Measurements from ENCODE around the gene SOCS7.

Gene SOCS7

GRCh38 chr17:38369124-38369886, 17.7 kb downstream of the SOCS7 start:
- no CpG with 5 or more reads among the region's 8 CpGs for WGBS, 2 donors (ENCODE audit: extremely low coverage in 2 of 2, insufficient read length in 2 of 2, insufficient replicate concordance in 1 of 2)
- Histone ChIP-seq H3K18ac (ENCODE audit: low read length) (no peak overlapping the region), H3K36me3 (replicated peaks in 1 of 2; ENCODE audit: control insufficient read depth in 2 of 2, insufficient read depth in 2 of 2, low read length in 2 of 2) (peaks cover 17 to 90% of the 10 kb centered on the region in 2 donors)

DNA sequence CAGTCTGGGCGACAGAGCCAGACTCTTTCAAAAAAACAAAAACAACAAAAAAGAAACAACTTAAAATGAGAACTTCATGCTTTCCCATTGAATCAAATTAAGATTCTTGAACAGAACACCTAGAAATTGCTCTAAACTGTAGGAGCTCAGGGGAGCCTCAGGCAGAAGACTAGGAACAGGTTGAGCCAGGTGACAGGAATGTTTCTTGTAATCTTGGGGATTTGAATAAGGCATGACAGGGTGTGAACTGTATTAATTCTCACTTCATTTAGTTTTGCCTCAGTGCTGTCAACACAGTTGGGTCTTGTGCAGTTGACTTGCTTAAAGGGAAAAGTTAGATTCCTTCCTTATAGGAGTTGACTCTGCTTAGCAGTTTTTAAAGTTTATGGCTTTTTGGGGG, 27.8 kb downstream of the SOCS7 start:
- H4K91ac ChIP-seq (ENCODE audit: low read depth, low read length, poor library complexity) = no peak overlapping the region
- H3K4me1 ChIP-seq (ENCODE audit: control insufficient read depth in 2 of 2, insufficient read depth in 1 of 2, low read depth in 1 of 2, low read length in 2 of 2) = peaks cover 1 to 7% of the 10 kb centered on the region in 2 donors
- no peak for DNase-seq (ENCODE audit: low spot score)
- H3K4ac ChIP-seq (ENCODE audit: low read length) = no peak overlapping the region
- H3K79me1 ChIP-seq (ENCODE audit: low read depth, low read length) = no peaks in the 10 kb centered on the region
- H4K8ac ChIP-seq (ENCODE audit: low read depth, low read length) = no peak overlapping the region
- no CpG with 5 or more reads among the region's 1 CpG for WGBS, 2 donors (ENCODE audit: extremely low coverage in 2 of 2, insufficient read length in 2 of 2, insufficient replicate concordance in 1 of 2)
- no peak overlapping the region for H2BK15ac ChIP-seq (ENCODE audit: low read length)
- H2BK12ac ChIP-seq (ENCODE audit: low read length) = no peak overlapping the region
- no peak overlapping the region for H2AFZ ChIP-seq (ENCODE audit: low read length)
- no peak overlapping the region for H3K18ac ChIP-seq (ENCODE audit: low read length)
- H3K9me3 ChIP-seq (replicated peaks in 1 of 2; ENCODE audit: control insufficient read depth in 2 of 2, insufficient read depth in 1 of 2, low read depth in 1 of 2, low read length in 2 of 2) = no peaks in the 10 kb centered on the region
- no peak overlapping the region for H2BK5ac ChIP-seq (ENCODE audit: low read length)
- H3K27ac ChIP-seq (replicated peaks; ENCODE audit: low read length) = no peak overlapping the region
- H3K27me3 ChIP-seq (ENCODE audit: control insufficient read depth in 3 of 3, insufficient read depth in 3 of 3, low read depth in 1 of 3, low read length in 3 of 3) = no peaks in the 10 kb centered on the region
- no peak overlapping the region for H3K14ac ChIP-seq (ENCODE audit: low read length)
- no peak overlapping the region for H3K4me2 ChIP-seq (ENCODE audit: insufficient read depth, low read length, poor library complexity, severe bottlenecking)
- peaks cover 14 to 78% of the 10 kb centered on the region in 2 donors for H3K36me3 ChIP-seq (replicated peaks in 1 of 2; ENCODE audit: control insufficient read depth in 2 of 2, insufficient read depth in 2 of 2, low read length in 2 of 2)
- no peak overlapping the region for H2BK120ac ChIP-seq (ENCODE audit: low read depth, low read length)
- H3K9ac ChIP-seq (ENCODE audit: low read depth, low read length, poor library complexity) = no peak overlapping the region
- H3K23ac ChIP-seq (ENCODE audit: low read depth, low read length, poor library complexity) = no peak overlapping the region
- no peak overlapping the region for H3K4me3 ChIP-seq (ENCODE audit: low read length in 2 of 2)
- H2AK5ac ChIP-seq (ENCODE audit: low read depth, low read length) = no peak overlapping the region

More at GRCh38 chr17:38369124-38369886, 17.7 kb downstream of the SOCS7 start:
- no peak overlapping the region for H3K4me3 ChIP-seq (ENCODE audit: low read length in 2 of 2)
- H3K4ac ChIP-seq (ENCODE audit: low read length) = no peak overlapping the region
- no peak overlapping the region for H2AFZ ChIP-seq (ENCODE audit: low read length)
- H3K23ac ChIP-seq (ENCODE audit: low read depth, low read length, poor library complexity) = no peak overlapping the region
- no peak overlapping the region for H2BK5ac ChIP-seq (ENCODE audit: low read length)
- H3K14ac ChIP-seq (ENCODE audit: low read length) = no peak overlapping the region
- H3K9ac ChIP-seq (ENCODE audit: low read depth, low read length, poor library complexity) = no peak overlapping the region
- no peak overlapping the region for H3K4me2 ChIP-seq (ENCODE audit: insufficient read depth, low read length, poor library complexity, severe bottlenecking)
- H3K27ac ChIP-seq (replicated peaks; ENCODE audit: low read length) = no peak overlapping the region
- no peak overlapping the region for H4K8ac ChIP-seq (ENCODE audit: low read depth, low read length)
- H2BK15ac ChIP-seq (ENCODE audit: low read length) = no peak overlapping the region
- no peak overlapping the region for H2AK5ac ChIP-seq (ENCODE audit: low read depth, low read length)
- H4K91ac ChIP-seq (ENCODE audit: low read depth, low read length, poor library complexity) = no peak overlapping the region
- no peak overlapping the region for H2BK120ac ChIP-seq (ENCODE audit: low read depth, low read length)
- no peak for DNase-seq (ENCODE audit: low spot score)
- H3K4me1 ChIP-seq (ENCODE audit: control insufficient read depth in 2 of 2, insufficient read depth in 1 of 2, low read depth in 1 of 2, low read length in 2 of 2) = no peaks in the 10 kb centered on the region
- no peaks in the 10 kb centered on the region for H3K79me1 ChIP-seq (ENCODE audit: low read depth, low read length)
- H3K9me3 ChIP-seq (replicated peaks in 1 of 2; ENCODE audit: control insufficient read depth in 2 of 2, insufficient read depth in 1 of 2, low read depth in 1 of 2, low read length in 2 of 2) = peaks cover 0 to 7% of the 10 kb centered on the region in 2 donors
- no peaks in the 10 kb centered on the region for H3K27me3 ChIP-seq (ENCODE audit: control insufficient read depth in 3 of 3, insufficient read depth in 3 of 3, low read depth in 1 of 3, low read length in 3 of 3)
- no peak overlapping the region for H2BK12ac ChIP-seq (ENCODE audit: low read length)

DNA sequence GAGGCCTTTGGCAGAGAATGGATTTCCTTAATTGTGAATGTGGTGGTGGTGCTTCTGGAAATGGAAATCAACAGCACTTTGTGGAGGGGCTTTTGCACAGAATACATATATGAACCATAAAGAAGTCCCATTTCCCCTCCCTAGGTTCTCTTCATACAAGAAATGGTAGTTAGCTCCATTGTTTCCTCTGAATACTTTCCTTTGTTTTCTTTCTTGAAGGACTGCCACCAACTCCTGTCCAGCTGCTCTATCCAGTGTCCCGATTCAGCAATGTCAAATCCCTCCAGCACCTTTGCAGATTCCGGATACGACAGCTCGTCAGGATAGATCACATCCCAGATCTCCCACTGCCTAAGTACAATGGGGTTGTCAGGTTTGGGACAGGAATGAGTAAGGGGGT, 43.4 kb downstream of the SOCS7 start:
- H3K27ac ChIP-seq (replicated peaks; ENCODE audit: low read length) = no peak overlapping the region
- no CpG with 5 or more reads among the region's 4 CpGs for WGBS, 2 donors (ENCODE audit: extremely low coverage in 2 of 2, insufficient read length in 2 of 2, insufficient replicate concordance in 1 of 2)
- H3K36me3 ChIP-seq (replicated peaks in 1 of 2; ENCODE audit: control insufficient read depth in 2 of 2, insufficient read depth in 2 of 2, low read length in 2 of 2) = peaks cover 21 to 64% of the 10 kb centered on the region in 2 donors

DNA sequence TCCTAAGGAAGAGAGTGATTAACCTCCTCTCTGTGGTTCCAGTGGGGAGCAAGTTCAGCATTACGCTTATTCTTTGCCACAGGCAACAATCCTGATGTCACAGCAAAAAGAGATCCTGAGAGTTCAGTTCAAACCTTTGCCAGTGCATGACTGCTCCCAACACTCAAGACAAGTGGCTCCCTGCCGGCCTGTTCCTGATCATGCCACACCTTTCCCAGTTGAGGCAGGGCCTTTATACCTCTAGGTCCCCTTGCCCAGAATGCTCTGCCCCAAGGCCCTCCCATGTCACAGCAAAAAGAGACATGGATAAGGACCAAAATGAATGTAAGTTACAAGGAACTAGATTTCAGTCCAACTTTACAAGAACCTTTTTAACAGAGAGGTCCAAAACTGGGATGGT, 45.6 kb downstream of the SOCS7 start:
- no peak overlapping the region for H2BK5ac ChIP-seq (ENCODE audit: low read length)
- H3K4me1 ChIP-seq (ENCODE audit: control insufficient read depth in 2 of 2, insufficient read depth in 1 of 2, low read depth in 1 of 2, low read length in 2 of 2) = no peaks in the 10 kb centered on the region
- no peak for DNase-seq (ENCODE audit: low spot score)
- no peak overlapping the region for H2BK15ac ChIP-seq (ENCODE audit: low read length)
- no peak overlapping the region for H3K23ac ChIP-seq (ENCODE audit: low read depth, low read length, poor library complexity)
- no peak overlapping the region for H3K18ac ChIP-seq (ENCODE audit: low read length)
- H2BK12ac ChIP-seq (ENCODE audit: low read length) = no peak overlapping the region
- no peak overlapping the region for H3K4me2 ChIP-seq (ENCODE audit: insufficient read depth, low read length, poor library complexity, severe bottlenecking)
- H2BK120ac ChIP-seq (ENCODE audit: low read depth, low read length) = no peak overlapping the region
- no CpG with 5 or more reads among the region's 2 CpGs for WGBS, 2 donors (ENCODE audit: extremely low coverage in 2 of 2, insufficient read length in 2 of 2, insufficient replicate concordance in 1 of 2)
- no peak overlapping the region for H2AFZ ChIP-seq (ENCODE audit: low read length)
- H3K4ac ChIP-seq (ENCODE audit: low read length) = no peak overlapping the region
- no peak overlapping the region for H4K91ac ChIP-seq (ENCODE audit: low read depth, low read length, poor library complexity)
- no peak overlapping the region for H3K4me3 ChIP-seq (ENCODE audit: low read length in 2 of 2)
- no peaks in the 10 kb centered on the region for H3K79me1 ChIP-seq (ENCODE audit: low read depth, low read length)
- H3K9ac ChIP-seq (ENCODE audit: low read depth, low read length, poor library complexity) = no peak overlapping the region
- H3K14ac ChIP-seq (ENCODE audit: low read length) = no peak overlapping the region
- no peak overlapping the region for H3K27ac ChIP-seq (replicated peaks; ENCODE audit: low read length)
- H2AK5ac ChIP-seq (ENCODE audit: low read depth, low read length) = no peak overlapping the region
- H3K36me3 ChIP-seq (replicated peaks in 1 of 2; ENCODE audit: control insufficient read depth in 2 of 2, insufficient read depth in 2 of 2, low read length in 2 of 2) = peaks cover 36 to 83% of the 10 kb centered on the region in 2 donors
- no peaks in the 10 kb centered on the region for H3K27me3 ChIP-seq (ENCODE audit: control insufficient read depth in 3 of 3, insufficient read depth in 3 of 3, low read depth in 1 of 3, low read length in 3 of 3)
- H3K9me3 ChIP-seq (replicated peaks in 1 of 2; ENCODE audit: control insufficient read depth in 2 of 2, insufficient read depth in 1 of 2, low read depth in 1 of 2, low read length in 2 of 2) = no peaks in the 10 kb centered on the region
- H4K8ac ChIP-seq (ENCODE audit: low read depth, low read length) = no peak overlapping the region

More for the DNA sequence above, 43.4 kb downstream of the SOCS7 start:
- no peaks in the 10 kb centered on the region for H3K4me1 ChIP-seq (ENCODE audit: control insufficient read depth in 2 of 2, insufficient read depth in 1 of 2, low read depth in 1 of 2, low read length in 2 of 2)
- no peak overlapping the region for H3K9ac ChIP-seq (ENCODE audit: low read depth, low read length, poor library complexity)
- no peak overlapping the region for H2BK12ac ChIP-seq (ENCODE audit: low read length)
- no peak overlapping the region for H3K14ac ChIP-seq (ENCODE audit: low read length)
- no peak overlapping the region for H2AK5ac ChIP-seq (ENCODE audit: low read depth, low read length)
- H3K79me1 ChIP-seq (ENCODE audit: low read depth, low read length) = no peaks in the 10 kb centered on the region
- H2AFZ ChIP-seq (ENCODE audit: low read length) = no peak overlapping the region
- no peak overlapping the region for H4K91ac ChIP-seq (ENCODE audit: low read depth, low read length, poor library complexity)
- DNase-seq (ENCODE audit: low spot score) = no peak
- no peak overlapping the region for H3K4me2 ChIP-seq (ENCODE audit: insufficient read depth, low read length, poor library complexity, severe bottlenecking)
- H2BK15ac ChIP-seq (ENCODE audit: low read length) = no peak overlapping the region
- no peak overlapping the region for H3K4ac ChIP-seq (ENCODE audit: low read length)
- no peaks in the 10 kb centered on the region for H3K9me3 ChIP-seq (replicated peaks in 1 of 2; ENCODE audit: control insufficient read depth in 2 of 2, insufficient read depth in 1 of 2, low read depth in 1 of 2, low read length in 2 of 2)
- no peak overlapping the region for H3K23ac ChIP-seq (ENCODE audit: low read depth, low read length, poor library complexity)
- H4K8ac ChIP-seq (ENCODE audit: low read depth, low read length) = no peak overlapping the region
- H2BK5ac ChIP-seq (ENCODE audit: low read length) = no peak overlapping the region
- no peak overlapping the region for H3K4me3 ChIP-seq (ENCODE audit: low read length in 2 of 2)
- H3K27me3 ChIP-seq (ENCODE audit: control insufficient read depth in 3 of 3, insufficient read depth in 3 of 3, low read depth in 1 of 3, low read length in 3 of 3) = no peaks in the 10 kb centered on the region
- no peak overlapping the region for H3K18ac ChIP-seq (ENCODE audit: low read length)
- H2BK120ac ChIP-seq (ENCODE audit: low read depth, low read length) = no peak overlapping the region

All from neuronal stem cell (in vitro differentiated cells).